Measurements from ENCODE around the gene CTSC.

CTSC gene

DNA sequence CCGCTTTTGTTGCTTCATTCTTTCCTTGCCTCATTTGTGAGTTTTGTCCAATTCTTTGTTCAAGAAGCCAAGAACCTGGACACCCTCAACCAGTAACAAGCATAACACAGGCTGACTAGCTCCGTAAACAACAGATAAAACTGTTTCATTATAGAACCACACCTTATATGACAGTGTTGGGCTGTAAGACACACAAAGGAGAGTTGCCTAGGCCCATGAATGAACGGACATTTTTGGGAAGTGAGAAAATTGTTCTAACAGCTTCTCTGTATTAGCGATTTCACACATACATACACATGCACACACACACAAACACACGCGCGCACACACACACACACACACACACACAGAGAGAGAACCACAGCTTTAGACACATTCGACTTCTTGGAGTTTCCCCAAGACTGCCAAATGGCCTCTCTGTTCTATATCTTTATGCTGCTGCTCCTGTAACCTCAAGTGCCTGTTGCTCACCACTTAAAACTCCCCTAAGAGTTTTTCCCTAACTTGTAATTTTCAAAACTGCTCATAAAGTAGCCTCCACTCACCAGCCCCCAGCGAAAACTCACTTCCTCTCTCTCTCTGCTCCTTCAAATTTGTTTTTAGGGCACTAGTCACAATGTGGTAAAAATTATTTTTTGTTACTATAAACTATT, 35.9 kb downstream of the CTSC start:
- no peak for TF ChIP-seq CTCF (IDR thresholded peaks at IDR 0.05)
- DNase-seq (ENCODE audit: low spot score) = no peak
- H3K4me3 ChIP-seq = no peak overlapping the region

GRCh38 chr11:88300888-88301487, 36.5 kb downstream of the CTSC start:
- no peak for TF ChIP-seq CTCF (IDR thresholded peaks at IDR 0.05)
- Histone ChIP-seq H3K27ac (no peak overlapping the region), H3K4me3 (no peak overlapping the region)
- no peak for DNase-seq (ENCODE audit: low spot score)

More for the DNA sequence above, 35.9 kb downstream of the CTSC start:
- H3K27ac ChIP-seq = no peak overlapping the region

GRCh38 chr11:88297863-88298262, 39.7 kb downstream of the CTSC start:
- no peak for TF ChIP-seq CTCF (IDR thresholded peaks at IDR 0.05)

DNA sequence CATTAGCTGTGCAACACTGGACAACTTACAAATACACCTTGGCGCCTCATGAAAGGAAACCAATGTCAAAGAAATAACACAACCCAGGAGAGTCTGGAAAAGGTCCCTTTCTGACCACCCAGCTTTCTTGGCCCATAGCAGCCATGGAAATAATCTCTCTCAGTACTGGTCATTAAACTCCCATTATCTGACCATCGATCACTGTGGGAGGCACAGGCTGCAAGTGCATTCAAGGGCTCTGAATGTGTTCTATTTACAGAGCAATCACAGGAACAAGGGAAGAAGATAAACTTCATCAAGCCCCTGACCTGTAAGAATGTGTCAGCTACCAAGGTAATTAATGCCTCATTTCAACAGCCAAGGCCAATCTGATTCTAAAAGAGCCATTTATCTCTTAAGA, 40.1 kb downstream of the CTSC start:
- no peak for DNase-seq (ENCODE audit: low spot score)
- no peak overlapping the region for H3K27ac ChIP-seq
- TF ChIP-seq CTCF (IDR thresholded peaks at IDR 0.05) = no peak
- H3K4me3 ChIP-seq = no peak overlapping the region

More at GRCh38 chr11:88297863-88298262, 39.7 kb downstream of the CTSC start:
- H3K27ac ChIP-seq = no peak overlapping the region
- DNase-seq (ENCODE audit: low spot score) = no peak
- no peak overlapping the region for H3K4me3 ChIP-seq

DNA sequence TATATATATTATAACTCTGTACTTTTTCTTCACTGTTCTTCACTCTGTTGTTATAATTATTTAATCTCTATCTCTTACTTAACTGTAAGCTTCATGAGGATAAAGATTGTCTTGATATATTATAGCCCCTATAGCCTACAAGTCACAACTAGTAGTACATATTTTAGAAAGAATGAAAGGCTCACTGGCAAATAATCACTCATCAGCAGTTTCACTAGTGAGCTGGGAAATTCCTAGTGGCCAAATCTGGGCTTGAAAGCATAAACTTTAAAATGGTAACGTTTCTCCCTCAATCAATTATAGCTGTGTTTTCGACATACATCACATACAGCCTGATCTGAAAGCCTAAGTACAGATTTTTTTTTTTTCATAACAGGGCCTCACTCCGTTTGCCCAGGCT, 42.5 kb downstream of the CTSC start:
- no peak overlapping the region for H3K27ac ChIP-seq
- no peak for DNase-seq (ENCODE audit: low spot score)
- H3K4me3 ChIP-seq = no peak overlapping the region
- TF ChIP-seq CTCF (IDR thresholded peaks at IDR 0.05) = no peak

DNA sequence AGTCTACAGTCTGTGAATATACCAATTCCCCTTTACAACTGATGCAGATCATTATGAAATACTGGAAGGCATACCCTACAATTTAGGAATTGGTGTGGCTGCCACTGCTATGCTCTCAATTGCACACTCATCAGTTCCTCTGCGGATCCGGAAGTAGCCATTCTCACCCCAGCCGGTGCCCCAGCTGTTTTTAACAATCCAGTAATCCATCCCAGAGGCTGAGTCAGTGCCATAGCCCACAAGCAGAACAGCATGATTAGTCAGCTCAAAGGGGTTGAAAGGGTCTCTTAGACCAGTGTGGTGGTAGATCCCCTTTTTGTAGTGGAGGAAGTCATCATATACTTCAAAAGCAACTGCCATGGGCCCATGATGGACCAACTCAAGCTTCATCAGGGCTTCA, 43.6 kb downstream of the CTSC start:
- TF ChIP-seq CTCF (IDR thresholded peaks at IDR 0.05) = no peak

More for the DNA sequence above, 43.6 kb downstream of the CTSC start:
- no peak overlapping the region for H3K27ac ChIP-seq
- no peak for DNase-seq (ENCODE audit: low spot score)
- H3K4me3 ChIP-seq = no peak overlapping the region

Data from coronary artery (tissue), 2 donors.